HG02870 (cell line): ENCODE results near the gene ASB13.

Experiments used
- ATAC-seq: cut with Tn5 transposase; IDR thresholded peaks from one replicate; pipeline ENCODE4 v1.9.1; 2021; ENCODE audit warnings: mild to moderate bottlenecking, moderate library complexity; ENCODE audit not compliant: unreplicated experiment

The ASB13 gene

DNA sequence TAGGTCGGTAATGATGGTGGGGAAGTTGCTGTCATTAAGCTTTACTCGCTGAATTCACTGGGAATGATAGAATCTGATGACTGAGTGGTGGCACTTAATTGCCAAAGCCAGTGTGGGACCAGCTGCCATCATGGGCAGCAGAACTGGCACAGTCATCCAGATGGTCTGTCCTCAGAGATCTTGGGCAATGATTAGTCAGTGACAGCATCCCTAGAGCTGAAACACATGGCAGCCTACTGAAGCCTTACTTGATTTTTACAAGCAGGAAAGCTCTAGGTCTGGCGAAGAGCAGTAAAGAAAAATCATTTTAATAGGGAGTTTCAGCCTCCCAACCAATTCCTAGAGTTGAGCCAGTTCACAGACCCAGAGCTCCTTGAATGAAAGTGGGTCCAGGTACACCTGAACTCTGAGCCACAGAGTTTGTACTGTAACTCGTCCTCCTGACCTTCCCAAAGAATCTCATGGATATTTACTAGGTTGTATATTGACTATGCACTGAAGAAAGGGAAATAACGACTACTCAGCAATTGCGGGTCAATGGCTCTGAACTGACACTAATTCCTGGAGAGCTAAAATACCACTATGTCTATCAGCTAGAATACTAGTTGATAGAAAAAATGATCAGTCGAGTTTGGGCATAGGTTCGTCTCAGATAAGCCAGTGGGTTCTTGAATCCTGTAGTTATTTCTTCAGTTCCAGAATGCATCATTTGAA is 4.4 kb upstream of the ASB13 start:
- ATAC-seq: no peak

DNA sequence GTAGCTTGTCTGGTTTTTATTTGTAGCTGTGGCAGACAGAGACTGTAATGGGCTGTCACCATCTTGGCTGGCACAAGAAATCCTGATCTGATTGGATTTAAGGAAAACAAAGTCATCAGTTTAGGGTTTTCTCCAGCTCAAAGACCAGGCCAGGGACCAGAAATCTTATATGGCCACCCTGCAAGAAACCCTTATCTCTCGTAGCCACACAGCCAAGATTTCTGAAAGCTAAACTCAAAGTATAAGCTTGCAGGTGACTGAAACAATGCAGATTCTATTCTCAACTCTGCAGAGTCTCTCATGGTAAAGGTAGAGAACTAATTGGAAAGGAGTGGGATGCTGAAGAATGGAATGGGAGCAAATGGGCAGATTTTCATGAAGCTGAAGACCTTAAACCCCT is 3.2 kb upstream of the ASB13 start:
- ATAC-seq: no peak

DNA sequence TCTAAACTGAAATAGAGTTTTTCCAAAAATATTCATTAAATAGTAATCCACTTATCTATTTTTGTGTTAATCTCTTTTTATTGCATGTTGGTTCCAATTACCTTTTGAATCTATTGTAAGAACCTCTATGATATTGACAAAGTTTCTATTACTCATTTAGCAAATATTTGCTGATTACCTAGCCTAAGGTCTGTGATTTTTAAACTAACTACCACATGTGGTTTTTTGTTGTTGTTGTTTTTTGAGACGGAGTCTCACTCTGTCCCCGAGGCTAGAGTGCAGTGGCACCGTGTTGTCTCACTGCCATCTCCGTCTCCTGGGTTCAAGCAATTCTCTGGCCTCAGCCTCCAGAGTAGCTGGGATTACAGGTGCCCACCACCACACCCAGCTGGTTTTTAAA is 2.0 kb upstream of the ASB13 start:
- ATAC-seq: no peak

DNA sequence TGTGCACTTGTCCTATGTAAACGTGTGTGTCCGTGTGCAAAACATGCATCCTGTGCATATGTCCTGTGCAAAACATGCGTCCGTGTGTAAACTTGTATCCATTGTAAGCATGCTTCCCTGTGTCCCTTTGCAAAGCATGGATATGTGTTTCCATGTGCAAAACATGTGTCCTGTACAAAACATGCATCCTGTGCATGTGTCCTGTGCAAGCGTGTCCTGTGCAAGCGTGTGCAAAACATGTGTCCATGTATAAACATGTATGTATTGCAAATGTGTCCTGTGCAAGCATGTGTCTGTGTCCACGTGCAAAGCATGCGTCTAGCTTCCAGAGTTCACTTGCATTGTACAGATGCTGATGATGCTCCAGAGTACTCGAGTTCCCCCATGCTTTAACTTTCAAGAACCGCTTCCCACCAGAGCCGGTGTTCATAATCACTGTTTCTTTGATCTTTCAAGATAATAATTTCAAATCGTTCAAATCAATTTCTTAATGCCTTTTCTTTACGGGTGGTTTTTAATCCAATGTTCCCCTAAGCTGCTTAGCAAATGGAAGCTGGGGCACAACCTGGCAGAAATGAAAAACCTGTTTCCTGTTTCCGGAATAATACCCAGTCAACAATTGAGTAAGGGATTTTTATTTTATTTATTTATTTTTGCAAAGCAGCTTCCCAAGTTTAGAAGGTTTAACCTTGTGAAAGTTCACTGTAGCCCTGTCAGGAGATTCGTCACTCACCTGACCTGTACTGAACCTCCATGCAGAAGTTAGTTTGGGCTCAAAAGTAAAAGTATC is 641 bp upstream of the ASB13 start:
- no peak for ATAC-seq

DNA sequence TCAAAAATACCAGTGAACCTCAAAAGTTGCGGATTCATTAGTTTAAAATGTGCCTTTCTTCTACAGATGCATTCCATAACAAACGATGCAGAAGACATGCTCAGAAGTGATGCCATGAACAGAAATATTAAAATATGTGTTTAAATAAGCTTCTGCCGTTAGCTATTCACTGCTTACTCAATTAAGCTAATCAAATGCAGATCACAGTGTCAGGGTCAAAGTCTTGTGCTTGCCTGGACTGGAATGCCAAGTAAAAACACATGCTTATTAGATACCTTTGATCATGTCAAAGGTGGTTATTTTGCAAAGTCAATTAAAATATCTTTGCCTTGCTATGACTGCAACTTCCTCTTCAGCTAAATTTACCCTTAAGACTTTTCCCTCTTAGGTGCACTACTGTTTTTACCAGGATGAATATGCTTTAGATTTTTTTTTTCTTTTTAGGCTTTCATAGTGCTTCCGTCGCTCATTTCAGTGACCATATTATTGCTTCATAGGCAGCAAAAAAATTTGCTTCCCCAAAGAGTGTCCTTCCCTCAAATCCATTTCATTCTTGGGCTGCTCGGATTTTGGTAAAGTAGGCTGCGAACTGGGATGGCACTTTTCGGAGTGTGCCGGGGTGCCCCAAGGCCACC is 905 bp downstream of the ASB13 start:
- no peak for ATAC-seq

DNA sequence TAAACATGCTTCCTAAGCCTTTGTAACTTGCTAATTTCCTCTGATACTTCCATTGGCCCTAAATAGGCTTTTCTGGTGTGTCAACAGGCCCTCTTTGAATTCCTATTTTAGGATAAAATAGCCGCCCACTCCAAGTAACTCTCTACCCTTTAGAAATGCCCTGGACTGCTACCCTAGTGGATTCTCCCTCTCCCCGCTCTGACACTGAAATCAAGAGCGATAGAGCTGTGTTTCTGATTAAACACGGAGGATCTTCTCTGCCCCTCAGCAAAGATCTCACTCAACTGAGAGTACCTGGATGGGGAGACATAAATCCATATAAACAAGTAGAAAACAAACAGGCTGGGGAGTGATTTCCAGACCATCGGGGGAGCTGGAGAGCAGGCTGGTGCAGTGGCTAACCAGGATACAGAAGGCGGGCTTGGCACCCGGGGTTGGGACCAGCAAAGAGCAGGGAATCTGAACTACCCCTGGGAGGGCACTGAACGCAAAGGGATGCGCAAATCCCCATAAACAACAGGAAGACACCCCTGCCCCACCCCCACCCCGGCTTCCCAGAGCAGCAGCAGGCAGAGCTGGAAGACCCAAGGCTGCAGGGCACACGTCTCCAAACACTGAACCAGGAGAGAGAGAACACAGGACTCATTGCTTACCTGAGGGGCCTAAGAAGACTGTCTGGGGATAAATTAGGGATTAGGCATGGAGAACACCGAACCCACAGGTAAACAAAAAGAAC is 2.5 kb downstream of the ASB13 start:
- no peak for ATAC-seq

DNA sequence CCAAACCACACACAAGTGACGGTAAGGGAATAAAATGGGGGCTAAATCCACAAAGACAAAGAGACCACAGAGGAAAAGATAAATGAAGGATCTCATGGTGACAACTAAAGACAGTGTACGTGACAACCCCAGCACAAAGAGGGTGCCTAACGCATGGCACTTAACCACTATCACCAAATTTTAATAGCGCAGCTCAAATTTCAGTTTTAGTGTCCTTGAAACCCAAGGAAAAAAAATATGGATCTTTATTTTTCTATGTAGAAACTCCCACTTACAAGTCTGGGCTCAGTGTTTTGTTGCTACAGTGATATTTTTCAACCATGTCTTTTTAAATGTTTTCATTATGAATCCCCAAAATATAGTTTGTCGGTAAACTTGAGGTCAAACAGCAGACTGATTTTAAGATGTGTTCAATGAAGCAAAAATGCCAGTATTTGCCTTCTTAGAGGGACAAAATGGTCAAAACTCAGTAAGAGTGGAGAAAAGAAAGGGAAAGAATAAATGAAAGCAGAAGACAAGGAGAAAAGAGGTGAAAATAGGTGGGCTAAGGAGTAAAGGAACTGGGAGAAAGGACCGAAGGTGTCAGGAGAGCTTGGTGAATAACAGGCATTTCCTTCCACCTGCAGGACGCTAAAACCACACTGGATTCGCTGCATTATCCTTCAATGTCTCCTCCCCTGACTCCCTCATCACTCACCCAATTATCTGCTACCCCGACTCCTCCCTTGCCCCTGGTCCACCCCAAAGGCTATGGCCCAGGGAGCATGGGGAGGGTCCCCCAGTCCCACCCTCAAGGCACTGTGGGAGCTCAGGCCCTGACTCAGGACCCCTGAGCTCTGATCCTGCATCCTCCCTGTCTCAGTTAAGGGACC is 3.5 kb downstream of the ASB13 start:
- no peak for ATAC-seq

DNA sequence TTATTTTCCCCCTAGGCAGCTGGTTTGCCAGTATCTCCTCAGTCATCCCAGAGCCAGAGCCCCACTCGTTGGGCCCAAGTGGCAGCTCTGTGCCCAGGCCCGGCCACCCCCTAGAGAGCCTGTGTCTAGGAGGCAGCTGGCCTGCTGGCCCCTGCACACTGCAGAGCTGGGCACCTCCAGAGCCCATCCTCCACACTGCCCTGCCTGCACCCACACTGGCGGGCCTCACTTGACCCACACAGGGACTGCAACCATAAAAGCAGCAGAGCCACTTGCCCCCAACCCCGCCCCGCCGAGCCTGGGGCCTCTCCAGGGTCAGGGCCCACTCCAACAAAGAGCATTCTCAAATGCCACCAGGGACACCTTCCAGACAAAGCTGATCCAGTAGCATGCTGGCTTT is 5.4 kb downstream of the ASB13 start:
- no peak for ATAC-seq

DNA sequence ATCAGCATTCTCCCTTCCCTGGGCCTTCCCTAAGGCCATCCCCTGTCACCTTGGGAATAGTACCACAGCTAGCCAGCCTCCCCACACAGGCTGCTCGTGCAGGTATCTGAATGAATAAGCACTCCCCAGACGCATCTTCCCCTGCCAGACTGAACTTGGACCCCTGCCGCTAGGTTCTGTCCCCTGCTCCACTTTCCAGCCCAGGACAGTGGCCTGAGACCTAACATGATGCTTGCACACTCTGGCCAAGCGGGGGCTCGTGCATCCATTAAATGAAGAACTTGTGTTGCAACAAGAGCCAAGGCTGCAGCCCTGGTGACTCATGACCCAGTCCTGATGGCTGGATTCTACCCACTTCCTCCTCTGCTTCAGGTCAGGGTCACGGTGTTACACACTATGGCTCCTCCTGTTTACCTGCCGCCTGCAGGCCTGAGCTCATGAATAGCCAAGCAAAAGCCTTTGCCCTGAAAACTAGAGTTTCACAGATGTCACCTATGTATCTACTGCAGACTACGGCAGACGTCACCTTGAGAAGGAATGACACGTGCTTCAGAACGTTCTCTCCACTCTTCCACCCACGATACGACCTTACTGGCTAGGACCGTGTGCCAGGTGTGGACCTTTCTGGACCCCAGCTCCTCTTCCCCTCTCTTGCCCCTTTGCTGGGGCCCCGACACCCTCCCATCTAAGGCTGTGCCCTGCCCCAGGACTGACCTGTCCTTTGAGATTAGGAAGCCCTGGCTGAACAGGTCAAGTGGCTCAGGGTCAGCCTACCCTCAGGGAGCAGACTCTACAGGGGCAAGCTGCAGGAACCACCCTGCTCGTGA is 6.5 kb downstream of the ASB13 start:
- peak; percentile 70 for ATAC-seq

DNA sequence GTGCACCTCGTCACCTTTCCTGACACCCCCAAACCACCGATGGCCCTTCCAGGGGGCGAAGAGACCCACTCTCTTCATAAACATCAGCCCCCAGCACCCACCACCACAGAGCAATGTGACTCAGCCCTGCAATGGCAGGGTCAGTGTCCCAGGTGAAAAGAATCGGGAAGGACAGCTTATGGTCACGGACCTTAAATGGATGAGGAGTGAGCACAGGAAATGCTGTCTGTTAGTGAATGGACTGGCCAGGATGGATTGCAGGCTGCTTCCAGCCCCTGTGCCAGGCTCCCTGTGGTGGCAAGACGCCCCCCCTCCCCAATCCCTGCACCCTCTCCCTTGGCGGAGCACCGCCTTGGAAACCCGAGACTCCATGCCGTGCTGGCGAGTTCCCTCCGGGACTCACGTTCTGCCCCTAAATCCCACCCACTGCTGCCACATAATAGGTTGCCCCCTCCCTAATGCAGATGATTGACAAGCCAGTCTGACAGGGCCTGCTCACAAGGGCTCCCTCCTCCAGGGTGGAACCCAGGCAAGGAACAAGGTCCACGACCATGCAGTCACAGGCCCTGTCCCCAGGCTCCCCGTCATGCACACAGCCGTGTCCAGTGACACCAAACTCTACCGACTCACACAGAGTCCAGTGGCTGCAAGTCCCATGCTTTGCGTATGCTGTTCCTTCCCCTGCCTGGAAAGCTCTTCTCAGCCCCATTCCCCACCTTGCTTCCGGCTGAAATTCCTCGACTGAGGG is 7.3 kb downstream of the ASB13 start:
- ATAC-seq: no peak

DNA sequence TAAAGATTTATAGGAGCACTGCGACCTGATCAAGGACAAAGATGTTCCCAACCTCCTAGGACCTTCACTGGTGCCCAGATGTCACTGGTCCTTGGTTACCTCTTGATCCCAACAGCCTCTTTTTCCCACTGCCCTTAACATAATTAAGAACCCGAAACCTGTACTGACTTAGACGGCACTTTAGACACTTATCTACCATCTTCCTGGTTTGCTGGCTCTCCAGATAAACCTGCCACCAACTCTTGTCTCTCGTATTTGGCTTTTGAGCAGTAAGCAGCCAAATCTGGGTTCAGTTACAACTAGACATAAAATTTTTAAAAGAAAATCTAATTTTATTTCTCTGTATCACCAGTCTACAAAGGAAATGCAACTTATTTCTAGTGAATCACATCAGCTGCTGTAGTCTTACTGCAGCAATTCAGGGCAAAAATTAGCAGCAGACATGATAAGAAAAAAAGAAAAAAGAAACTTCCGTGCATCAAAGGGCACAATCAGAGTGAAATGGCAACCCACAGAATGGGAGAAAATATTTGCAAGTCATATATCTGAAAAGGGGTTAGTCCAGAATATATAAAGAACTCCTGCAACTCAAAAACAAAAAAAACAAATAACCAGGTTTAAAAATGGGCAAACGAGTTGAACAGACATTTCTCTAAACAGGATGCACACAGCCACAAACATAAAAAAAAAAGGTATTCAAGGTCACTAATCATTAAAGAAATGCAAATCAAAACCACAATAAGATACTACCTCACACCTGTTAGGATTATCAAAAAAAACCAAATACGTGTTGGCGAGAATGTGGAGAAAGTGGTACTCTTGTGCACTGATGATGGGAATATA is 9.4 kb downstream of the ASB13 start:
- no peak for ATAC-seq

DNA sequence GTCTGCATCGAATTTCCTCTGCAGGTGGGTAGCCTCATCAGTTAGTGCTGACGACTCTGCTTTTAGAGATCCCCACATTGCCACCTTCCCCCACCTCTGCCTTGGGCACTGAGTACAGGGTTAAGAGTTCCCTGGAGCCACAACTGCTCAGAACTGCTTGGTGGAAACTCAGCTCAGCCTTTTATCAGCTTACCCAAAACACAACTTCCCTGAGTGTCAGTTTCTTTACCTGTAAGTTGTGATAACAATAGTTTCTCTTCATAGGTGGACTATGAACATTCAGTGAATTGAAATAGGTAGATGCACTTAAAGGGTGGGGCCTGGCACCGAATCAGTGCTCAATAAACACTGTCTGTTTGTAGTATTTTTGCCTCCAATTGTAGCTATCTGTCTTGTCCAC is 11.3 kb downstream of the ASB13 start:
- no peak for ATAC-seq

DNA sequence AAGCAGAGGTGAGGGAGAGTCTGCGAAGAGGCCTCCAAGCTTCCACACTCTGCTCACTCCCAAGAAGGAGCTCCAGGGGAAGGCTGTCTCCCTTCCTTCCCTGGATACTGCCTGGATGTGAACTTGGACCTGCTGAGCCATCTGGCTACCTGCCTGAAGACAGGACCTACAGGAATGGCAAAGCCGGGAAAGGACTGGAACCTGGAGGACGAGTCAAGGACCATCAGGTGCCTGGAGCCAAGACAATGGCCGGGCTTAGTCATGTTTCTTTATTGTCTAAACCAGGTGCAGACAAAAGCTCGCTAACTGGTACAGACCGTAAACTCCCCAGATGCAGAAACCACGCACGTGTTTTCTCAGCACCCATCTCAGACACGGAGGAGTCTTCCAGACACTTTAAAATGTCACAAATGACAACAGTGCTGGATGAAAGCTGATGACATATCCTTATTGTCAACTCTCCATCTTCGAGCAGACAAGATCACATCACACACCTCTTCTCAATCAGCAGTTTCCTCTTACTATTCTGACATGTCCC is 12.1 kb downstream of the ASB13 start:
- no peak for ATAC-seq

DNA sequence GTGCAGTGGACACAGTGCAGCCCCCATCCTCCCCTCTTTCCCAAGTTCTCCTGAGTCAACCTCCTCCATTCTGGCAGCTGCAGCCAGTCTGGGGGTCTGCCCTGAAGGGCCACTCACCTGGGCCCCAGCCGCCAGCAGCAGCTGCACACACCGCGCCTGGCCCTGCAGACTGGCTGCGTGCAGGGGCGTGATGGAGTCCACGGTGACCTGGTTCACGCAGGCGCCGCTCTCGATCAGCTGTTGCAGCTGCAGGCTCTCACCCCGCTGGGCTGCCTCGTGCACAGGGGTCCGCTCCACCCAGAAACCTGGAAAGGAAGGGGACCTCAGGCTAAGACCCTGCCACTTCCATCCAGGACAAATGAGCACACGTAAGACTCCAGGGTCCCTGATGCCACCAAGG is 13.6 kb downstream of the ASB13 start:
- no peak for ATAC-seq

DNA sequence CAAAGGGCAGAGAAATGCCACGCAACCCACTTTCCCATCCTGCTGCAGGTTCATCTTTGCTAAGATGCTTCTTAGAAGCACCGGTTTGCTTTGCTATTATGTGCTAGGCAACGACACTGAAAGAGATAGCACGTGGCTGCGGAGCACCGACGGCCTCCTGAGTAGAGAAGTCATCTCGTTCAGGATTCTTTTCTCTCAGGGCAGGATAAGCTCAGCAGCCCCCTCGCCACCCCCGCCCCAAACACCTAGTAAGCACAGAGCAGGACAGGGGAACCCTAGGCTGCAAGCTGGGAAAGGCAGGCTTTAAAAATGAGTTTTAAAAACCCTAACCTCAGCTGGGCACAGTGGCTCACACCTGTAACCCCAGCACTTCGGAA is 15.0 kb downstream of the ASB13 start:
- ATAC-seq: no peak

DNA sequence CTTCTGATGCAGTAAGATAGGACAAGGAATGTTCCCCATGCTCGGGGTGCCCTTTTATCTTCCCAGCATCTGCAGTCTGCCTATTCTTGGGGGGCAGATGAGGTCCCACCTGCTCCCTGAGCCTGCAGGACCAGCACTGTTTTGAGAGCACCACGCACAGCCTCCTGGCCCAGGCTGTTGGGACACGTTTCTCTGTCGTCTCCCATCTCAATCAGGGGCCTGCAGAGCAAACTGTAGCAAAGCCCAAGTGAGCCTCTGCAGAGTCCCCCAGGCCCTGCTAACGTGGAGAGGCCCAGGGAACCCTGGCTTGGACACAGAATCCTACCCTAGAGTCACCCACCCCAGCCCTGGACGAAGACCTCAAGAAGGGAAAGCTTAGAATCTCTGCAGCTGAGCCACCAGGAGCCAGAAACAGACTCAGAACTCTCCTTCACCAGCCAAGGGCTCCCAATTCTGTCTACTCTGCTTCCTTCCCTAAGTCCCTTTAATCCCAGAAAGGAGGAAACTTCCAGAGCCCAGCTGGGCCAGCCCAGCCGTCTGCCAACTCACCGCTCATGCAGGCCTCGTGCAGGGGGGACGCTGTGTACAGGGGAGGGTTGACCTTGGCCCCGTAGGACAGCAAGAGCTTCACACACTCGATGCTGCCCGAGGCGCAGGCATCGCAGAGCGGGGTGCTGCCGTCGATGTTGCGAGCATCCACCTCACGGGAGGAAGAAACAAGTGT is 15.6 kb downstream of the ASB13 start:
- no peak for ATAC-seq

DNA sequence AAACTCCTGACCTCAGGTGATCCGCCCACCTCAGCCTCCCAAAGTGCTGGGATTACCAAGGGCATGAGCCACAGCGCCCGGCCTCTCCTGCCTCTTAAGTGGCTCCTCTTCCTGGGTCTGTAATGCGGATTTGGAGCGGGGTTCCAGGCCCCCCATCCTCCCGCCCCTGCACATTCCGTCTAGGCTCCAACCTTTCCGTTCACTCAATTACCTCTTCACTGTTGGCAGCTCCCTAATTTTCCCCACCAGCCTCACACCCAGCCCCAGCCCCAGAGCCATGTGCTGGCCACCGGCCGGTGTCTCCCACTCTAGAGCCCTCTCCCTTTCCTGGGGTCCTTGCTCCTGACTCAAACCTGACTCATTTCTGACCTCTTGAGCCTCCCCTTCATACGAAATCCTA is 16.6 kb downstream of the ASB13 start:
- ATAC-seq: no peak
